SK-N-SH (cell line): ENCODE measurements around the gene BAIAP2L2. TPM values are rescaled to one million over a fixed set of nuclear protein-coding genes. Genes with fewer than 3 reads are reported as not detected.

Source experiments
- CTCF ChIA-PET: fragments of 300-600, 350-600 bp; formaldehyde crosslinking; extraction: SDS; loops from one replicate; lab custom pipeline; 2021; lab: Yijun Ruan, JAX
- POLR2A ChIA-PET: fragments of 350-600 bp; sonication (Branson Sonifier 250); formaldehyde crosslinking; extraction: SDS; loops from one replicate; lab custom pipeline; 2020; ENCODE audit warnings: antibody characterized with exemption, inconsistent platforms; lab: Yijun Ruan, JAX
- DNase-seq: peaks from one replicate; pipeline ENCODE4 v3.0.0; 2012
- H2AFZ ChIP-seq: fragments of 200-600 bp; sonication (generic); 2 replicates; pipeline ENCODE4 v1.8.1; 2016; ENCODE audit warnings: antibody characterized with exemption, mild to moderate bottlenecking, low read depth
- H3F3A ChIP-seq: fragments of 200-600 bp; sonication (generic); replicated peaks from 2 replicates; pipeline ENCODE3; 2016; ENCODE audit warnings: antibody characterized with exemption, mild to moderate bottlenecking; ENCODE audit not compliant: insufficient read depth
- H3K27ac ChIP-seq, 2 experiments: fragments of 200-500 bp in 1 of 2; fragments of 200-600 bp in 1 of 2; sonication (Bioruptor generic) in 1 of 2; sonication (generic), shearing (Covaris generic) in 1 of 2; 2 replicates each; pipeline versions ENCODE4 v1.5.1 to v1.6.1; 2014 to 2016; ENCODE audit warnings: low read depth in 2 of 2, inconsistent platforms in 1 of 2, low read length in 1 of 2, mild to moderate bottlenecking in 1 of 2, mixed read lengths in 1 of 2
- H3K27me3 ChIP-seq: fragments of 200-600 bp; sonication (generic), shearing (Covaris generic); 2 replicates; pipeline ENCODE4 v1.6.1; 2016; ENCODE audit warnings: mixed run types; ENCODE audit not compliant: insufficient read depth
- H3K36me3 ChIP-seq, 2 experiments: fragments of 200-500 bp in 1 of 2; fragments of 200-600 bp in 1 of 2; sonication (Bioruptor generic) in 1 of 2; sonication (generic) in 1 of 2; replicated peaks in 1 of 2; 2 replicates each; pipeline versions ENCODE3 to v1.5.1; 2014 to 2016; ENCODE audit warnings: low read length in 1 of 2, mild to moderate bottlenecking in 1 of 2; ENCODE audit not compliant: insufficient read depth in 2 of 2, control insufficient read depth in 1 of 2
- H3K4me1 ChIP-seq, 2 experiments: fragments of 200-500 bp in 1 of 2; fragments of 200-600 bp in 1 of 2; sonication (Bioruptor generic) in 1 of 2; sonication (generic), shearing (Covaris generic) in 1 of 2; 2 replicates each; pipeline versions ENCODE4 v1.5.1 to v1.6.1; 2014 to 2016; ENCODE audit warnings: low read depth in 1 of 2, low read length in 1 of 2, mixed run types in 1 of 2; ENCODE audit not compliant: insufficient read depth in 2 of 2, control insufficient read depth in 1 of 2
- H3K4me2 ChIP-seq: fragments of 200-600 bp; sonication (generic), shearing (Covaris generic); 2 replicates; pipeline ENCODE4 v1.6.1; 2017; ENCODE audit warnings: mixed run types
- H3K4me3 ChIP-seq, 2 experiments: fragments of 200-500 bp in 1 of 2; fragments of 200-600 bp in 1 of 2; sonication (Bioruptor generic) in 1 of 2; sonication (generic), shearing (Covaris generic) in 1 of 2; 2 replicates each; pipeline versions ENCODE4 v1.5.1 to v1.8.1; 2014 to 2016; ENCODE audit warnings: low read depth in 2 of 2, inconsistent platforms in 1 of 2, low read length in 1 of 2, mild to moderate bottlenecking in 1 of 2, mixed read lengths in 1 of 2, moderate library complexity in 1 of 2
- H3K79me2 ChIP-seq: fragments of 200-600 bp; sonication (generic); 2 replicates; pipeline ENCODE4 v1.8.1; 2017; ENCODE audit warnings: mild to moderate bottlenecking; ENCODE audit not compliant: insufficient read depth
- H3K9ac ChIP-seq: fragments of 200-600 bp; sonication (generic); 2 replicates; pipeline ENCODE4 v1.6.1; 2017; ENCODE audit warnings: mixed run types
- H3K9me2 ChIP-seq: fragments of 200-600 bp; sonication (generic); 2 replicates; pipeline ENCODE4 v1.6.1; 2017; ENCODE audit warnings: mixed run types
- H3K9me3 ChIP-seq: fragments of 200-600 bp; sonication (generic); 2 replicates; pipeline ENCODE4 v1.6.1; 2017; ENCODE audit warnings: mixed run types, mild to moderate bottlenecking, moderate library complexity
- H4K20me1 ChIP-seq: fragments of 200-600 bp; sonication (generic); 2 replicates; pipeline ENCODE4 v1.6.1; 2017; ENCODE audit warnings: mild to moderate bottlenecking, mixed run types; ENCODE audit not compliant: insufficient read depth
- EZH2phosphoT487 ChIP-seq: fragments of 200-600 bp; sonication (generic); IDR thresholded peaks from 2 replicates; pipeline ENCODE4 v1.6.1; 2017; ENCODE audit warnings: low read depth, mixed run types, mild to moderate bottlenecking, antibody characterized with exemption, moderate library complexity, borderline replicate concordance
- FOSL2 ChIP-seq: IDR thresholded peaks from 2 replicates; pipeline ENCODE4 v1.4.0; 2012; ENCODE audit warnings: low read depth, mild to moderate bottlenecking, moderate library complexity, borderline replicate concordance
- FOXJ3 ChIP-seq: sonication (generic); formaldehyde crosslinking; IDR thresholded peaks from 2 replicates; pipeline ENCODE4 v1.5.1; 2020; ENCODE audit warnings: mild to moderate bottlenecking, missing genetic modification reagents
- JUND ChIP-seq: IDR thresholded peaks from 2 replicates; pipeline ENCODE4 v1.4.0; 2012
- MAX ChIP-seq: IDR thresholded peaks from 2 replicates; pipeline ENCODE4 v1.4.0; 2012; ENCODE audit warnings: low read depth
- NRF1 ChIP-seq: IDR thresholded peaks from 2 replicates; pipeline ENCODE4 v1.6.1; 2012; ENCODE audit warnings: low read depth, mild to moderate bottlenecking, low read length
- POLR2AphosphoS5 ChIP-seq: IDR thresholded peaks from 2 replicates; pipeline ENCODE4 v1.6.1; 2012; ENCODE audit warnings: low read depth, low read length
- RAD21 ChIP-seq: IDR thresholded peaks from 2 replicates; pipeline ENCODE4 v1.6.1; 2012; ENCODE audit warnings: mild to moderate bottlenecking, low read length
- RCOR1 ChIP-seq: fragments of 150-350 bp; IDR thresholded peaks from 2 replicates; pipeline ENCODE4 v1.6.1; 2017; ENCODE audit warnings: antibody characterized with exemption, low read length
- REST ChIP-seq: IDR thresholded peaks from 2 replicates; pipeline ENCODE4 v1.6.1; 2012; ENCODE audit warnings: mild to moderate bottlenecking, low read depth, low read length, moderate library complexity
- SIN3A ChIP-seq: IDR thresholded peaks from 2 replicates; pipeline ENCODE4 v1.6.1; 2012; ENCODE audit warnings: low read depth, mild to moderate bottlenecking, low read length, moderate library complexity, borderline replicate concordance
- TAF1 ChIP-seq: IDR thresholded peaks from 2 replicates; pipeline ENCODE4 v1.6.1; 2012; ENCODE audit warnings: low read depth, mild to moderate bottlenecking, low read length, moderate library complexity, borderline replicate concordance
- TEAD4 ChIP-seq: IDR thresholded peaks from 2 replicates; pipeline ENCODE4 v1.4.0; 2012; ENCODE audit warnings: mild to moderate bottlenecking, borderline replicate concordance; ENCODE audit not compliant: insufficient read depth
- WGBS: methylation state at CpG from one replicate; pipeline ENCODE4 v1.1.6; 2017; ENCODE audit warnings: low lambda C conversion rate; 5-methylcytosine and 5-hydroxymethylcytosine counted together
- polyA plus RNA-seq, 3 experiments: library from polyadenylated mRNA; depleted of rRNA; stranded (reverse); fragments of >200 nt; gene quantifications; 2 replicates each; pipeline ENCODE4 v1.2.3, GENCODE V29; 2012
- TF ChIP-seq, protein P1 (sequence below): fragments of 200-600 bp; sonication (generic); IDR thresholded peaks from 2 replicates; pipeline ENCODE4 v1.6.1; 2017; ENCODE audit warnings: antibody characterized with exemption, mild to moderate bottlenecking, moderate library complexity
- TF ChIP-seq, protein P2 (sequence below): IDR thresholded peaks from 2 replicates; pipeline ENCODE4 v1.4.0; 2012; ENCODE audit warnings: low read depth, borderline replicate concordance

Gene BAIAP2L2
- polyA plus RNA-seq, 1 of the 3 experiments (the other 2 are of a cell fraction), result 0.16 TPM

DNA sequence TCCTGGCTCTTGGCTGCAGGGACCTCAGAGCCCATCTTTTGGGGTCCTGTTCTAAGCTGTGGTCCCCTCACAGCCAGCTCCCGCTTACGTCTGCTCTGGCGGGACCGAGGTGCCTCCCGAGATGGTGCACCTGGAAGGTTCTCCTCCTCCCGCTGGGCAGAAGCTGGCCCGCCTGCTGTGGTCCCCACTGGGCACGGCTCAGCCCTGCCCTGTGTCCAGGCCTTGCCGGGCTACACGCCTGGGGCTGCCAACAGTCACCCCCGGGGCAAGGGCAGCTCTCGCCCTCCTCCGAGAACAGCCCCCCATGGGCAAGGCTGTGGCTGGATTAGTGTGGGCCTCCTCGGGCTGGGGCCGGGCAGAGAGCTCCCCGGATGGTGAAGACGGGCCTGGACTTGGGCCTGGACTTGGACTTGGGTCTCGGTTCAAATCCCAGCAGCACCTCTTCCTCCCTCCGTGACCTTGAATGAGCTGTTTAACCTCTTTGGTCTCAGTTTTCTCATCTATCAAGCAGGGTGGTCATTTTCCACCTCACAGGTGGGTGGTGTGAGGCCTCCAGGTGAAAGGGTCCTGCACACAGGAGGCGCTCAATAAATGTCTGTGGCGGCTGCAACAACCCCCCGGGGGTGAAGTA lies 998 bp downstream of the BAIAP2L2 start:
- Histone ChIP-seq H3K27me3 (no peaks in the 10 kb centered on the region), H4K20me1 (no peaks in the 10 kb centered on the region), H3K79me2 (no peaks in the 10 kb centered on the region), H3K4me2 (no peak overlapping the region), H3K9ac (no peak overlapping the region), H3K27ac (no peak overlapping the region), H2AFZ (no peak overlapping the region), H3F3A (no peaks in the 10 kb centered on the region), H3K9me2 (no peaks in the 10 kb centered on the region), H3K36me3 (no peaks in the 10 kb centered on the region), H3K4me1 (no peaks in the 10 kb centered on the region; a peak in 1 of 4 replicates), H3K9me3 (no peaks in the 10 kb centered on the region), H3K4me3 (no peak overlapping the region)
- POLR2A ChIA-PET, result no interaction called here
- CTCF ChIA-PET, result interaction anchor here (1.3 kb wide), 1 partner anchor 9 kb away, joined by 4 read pairs; no protein-coding TSS in a partner anchor
- TF ChIP-seq TEAD4 (no peak), POLR2AphosphoS5 (no peak), JUND (no peak), RCOR1 (no peak), FOXJ3 (CRISPR knock-in tag) (no peak), SIN3A (no peak), TAF1 (no peak), EZH2phosphoT487 (no peak), RAD21 (no peak), FOSL2 (no peak), REST (no peak), MAX (no peak), NRF1 (no peak)
- TF ChIP-seq, protein P1, sequence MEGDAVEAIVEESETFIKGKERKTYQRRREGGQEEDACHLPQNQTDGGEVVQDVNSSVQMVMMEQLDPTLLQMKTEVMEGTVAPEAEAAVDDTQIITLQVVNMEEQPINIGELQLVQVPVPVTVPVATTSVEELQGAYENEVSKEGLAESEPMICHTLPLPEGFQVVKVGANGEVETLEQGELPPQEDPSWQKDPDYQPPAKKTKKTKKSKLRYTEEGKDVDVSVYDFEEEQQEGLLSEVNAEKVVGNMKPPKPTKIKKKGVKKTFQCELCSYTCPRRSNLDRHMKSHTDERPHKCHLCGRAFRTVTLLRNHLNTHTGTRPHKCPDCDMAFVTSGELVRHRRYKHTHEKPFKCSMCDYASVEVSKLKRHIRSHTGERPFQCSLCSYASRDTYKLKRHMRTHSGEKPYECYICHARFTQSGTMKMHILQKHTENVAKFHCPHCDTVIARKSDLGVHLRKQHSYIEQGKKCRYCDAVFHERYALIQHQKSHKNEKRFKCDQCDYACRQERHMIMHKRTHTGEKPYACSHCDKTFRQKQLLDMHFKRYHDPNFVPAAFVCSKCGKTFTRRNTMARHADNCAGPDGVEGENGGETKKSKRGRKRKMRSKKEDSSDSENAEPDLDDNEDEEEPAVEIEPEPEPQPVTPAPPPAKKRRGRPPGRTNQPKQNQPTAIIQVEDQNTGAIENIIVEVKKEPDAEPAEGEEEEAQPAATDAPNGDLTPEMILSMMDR, result no peak
- TF ChIP-seq, protein P2, sequence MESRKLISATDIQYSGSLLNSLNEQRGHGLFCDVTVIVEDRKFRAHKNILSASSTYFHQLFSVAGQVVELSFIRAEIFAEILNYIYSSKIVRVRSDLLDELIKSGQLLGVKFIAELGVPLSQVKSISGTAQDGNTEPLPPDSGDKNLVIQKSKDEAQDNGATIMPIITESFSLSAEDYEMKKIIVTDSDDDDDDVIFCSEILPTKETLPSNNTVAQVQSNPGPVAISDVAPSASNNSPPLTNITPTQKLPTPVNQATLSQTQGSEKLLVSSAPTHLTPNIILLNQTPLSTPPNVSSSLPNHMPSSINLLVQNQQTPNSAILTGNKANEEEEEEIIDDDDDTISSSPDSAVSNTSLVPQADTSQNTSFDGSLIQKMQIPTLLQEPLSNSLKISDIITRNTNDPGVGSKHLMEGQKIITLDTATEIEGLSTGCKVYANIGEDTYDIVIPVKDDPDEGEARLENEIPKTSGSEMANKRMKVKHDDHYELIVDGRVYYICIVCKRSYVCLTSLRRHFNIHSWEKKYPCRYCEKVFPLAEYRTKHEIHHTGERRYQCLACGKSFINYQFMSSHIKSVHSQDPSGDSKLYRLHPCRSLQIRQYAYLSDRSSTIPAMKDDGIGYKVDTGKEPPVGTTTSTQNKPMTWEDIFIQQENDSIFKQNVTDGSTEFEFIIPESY, result no peak
- DNase-seq, result no peak
- WGBS, result 94% methylated on average over 5 of the region's 22 CpGs
